Adrenal gland (tissue), 5 donors: Measurements from ENCODE around the gene SYNJ2.

Experiments used
- CTCF ChIP-seq, 6 experiments: fragments of 450-650 bp in 4 of 6; fragments of 200-600 bp in 2 of 6; sonication (generic) in 1 of 6; IDR thresholded peaks; 1 replicate in 5 of 6; 2 replicates in 1 of 6; pipeline versions ENCODE4 v1.5.1 to v1.8.0; 2016 to 2021; ENCODE audit warnings: antibody characterized with exemption in 6 of 6, mild to moderate bottlenecking in 2 of 6, moderate library complexity in 1 of 6
- POLR2A ChIP-seq, 2 donors: fragments of 450-650 bp; IDR thresholded peaks; one replicate each; pipeline ENCODE4 v1.6.1; 2017; ENCODE audit warnings: antibody characterized with exemption in 2 of 2, mild to moderate bottlenecking in 2 of 2, moderate library complexity in 1 of 2
- donor health status: DM: no; HTN: no; CAD: no.

DNA sequence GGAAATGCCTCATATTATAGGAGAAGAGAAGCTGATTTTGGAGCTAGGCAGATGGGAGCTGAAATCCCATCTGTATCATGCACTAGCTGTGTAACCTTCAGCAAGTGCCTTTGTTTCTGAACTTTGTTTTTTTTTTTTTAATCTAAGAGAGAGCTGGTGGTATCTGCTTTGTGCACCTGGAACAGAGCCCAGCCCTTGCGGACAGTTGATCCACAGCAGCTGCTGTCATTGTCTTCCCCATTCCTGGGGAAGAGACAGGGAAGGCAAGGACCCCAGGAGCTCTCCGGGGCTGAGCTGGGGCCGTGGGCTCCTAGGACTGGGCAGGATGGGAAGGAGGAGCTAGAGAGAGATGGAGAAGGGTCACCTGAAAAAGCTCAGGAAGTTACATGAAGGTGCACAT lies 92.1 kb downstream of the SYNJ2 start:
- no peak for TF ChIP-seq CTCF (IDR thresholded peaks at IDR 0.05)
- TF ChIP-seq POLR2A (IDR thresholded peaks at IDR 0.05) = no peak
